ENCODE measurements around the gene CALD1.
"Not testable (repeated sequence)": the region's sequence is repeated elsewhere in the genome, so short reads cannot be mapped to it uniquely, and the experiment has no call there.

Gene CALD1

DNA sequence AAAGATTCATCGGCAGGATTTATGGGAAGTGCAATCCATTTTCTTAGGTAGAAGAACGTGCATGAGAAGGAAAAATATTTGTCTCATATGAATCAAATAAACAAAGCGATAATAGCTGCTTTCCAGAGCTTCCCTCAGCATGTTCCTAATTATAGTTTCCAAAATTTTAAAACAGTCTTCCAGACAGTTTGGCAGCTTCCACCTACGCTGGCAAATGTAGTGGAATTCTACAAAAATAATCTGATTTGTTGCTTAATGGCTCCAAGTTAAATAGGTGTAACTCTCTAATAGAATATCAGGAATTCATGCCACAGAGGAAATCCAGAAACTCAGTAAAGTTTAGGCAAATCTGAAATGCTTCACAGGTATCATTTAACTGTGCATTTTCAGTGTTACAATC is 183.6 kb downstream of the CALD1 start:
- DNase-seq = no peak

DNA sequence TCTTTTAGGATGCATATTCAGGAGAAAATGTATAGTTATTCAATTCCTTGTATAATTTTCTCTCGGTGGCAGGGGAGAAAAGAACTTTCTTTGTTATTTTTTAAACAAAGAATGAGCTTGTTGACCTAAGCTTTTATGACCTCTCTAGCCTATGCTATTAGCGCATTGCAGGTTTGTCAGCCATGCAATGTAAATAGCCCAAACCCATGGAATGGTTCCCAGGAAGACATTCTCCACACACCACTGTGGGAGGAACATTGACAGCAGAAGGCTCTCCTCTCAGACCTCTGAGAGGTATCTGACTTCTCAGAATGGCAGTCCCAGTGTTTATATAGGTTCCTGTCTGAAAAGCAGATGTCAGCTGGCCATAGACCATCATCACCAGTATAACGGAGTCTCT is 187.3 kb downstream of the CALD1 start:
- DNase-seq = no peak

DNA sequence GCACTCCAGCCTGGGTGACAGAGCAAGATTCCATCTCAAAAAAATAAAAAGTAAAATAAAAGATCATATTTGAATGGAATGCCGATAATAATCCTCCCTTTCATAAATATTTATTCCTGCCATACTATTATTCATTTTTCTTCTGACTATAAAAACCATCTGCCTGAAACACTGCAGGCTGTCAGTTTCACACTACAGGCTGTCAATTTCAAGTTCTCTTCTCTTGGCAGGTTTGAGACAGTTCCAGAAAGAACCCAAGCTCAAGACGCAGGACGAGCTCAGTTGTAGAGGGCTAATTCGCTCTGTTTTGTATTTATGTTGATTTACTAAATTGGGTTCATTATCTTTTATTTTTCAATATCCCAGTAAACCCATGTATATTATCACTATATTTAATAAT is 188.7 kb downstream of the CALD1 start:
- DNase-seq = no peak

DNA sequence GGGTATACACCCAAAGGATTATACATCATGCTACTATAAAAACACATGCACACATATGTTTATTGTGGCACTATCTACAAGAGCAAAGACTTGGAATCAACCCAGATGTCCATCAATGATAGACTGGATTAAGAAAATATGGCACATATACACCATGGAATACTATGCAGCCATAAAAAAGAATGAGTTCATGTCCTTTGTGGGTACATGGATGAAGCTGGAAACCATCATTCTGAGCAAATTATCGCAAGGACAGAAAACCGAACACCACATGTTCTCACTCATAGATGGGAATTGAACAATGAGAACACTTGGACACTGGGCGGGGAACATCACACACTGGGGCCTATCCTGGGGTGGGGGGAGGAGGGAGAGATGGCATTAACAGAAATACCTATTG is 202.2 kb downstream of the CALD1 start:
- not testable (repeated sequence) for DNase-seq

- DNase-seq = no peak
These were observed 206.5 kb downstream of the CALD1 start for GRCh38 chr7:134985894-134986362.

- DNase-seq = peak; percentile 91
These were observed 207.2 kb downstream of the CALD1 start, which contains the start of gene AGBL3 for GRCh38 chr7:134986363-134987251. TSS of gene AGBL3 (plus strand) at chr7:134986508. CDS start at chr7:134987934, 1,426 bp downstream.

DNA sequence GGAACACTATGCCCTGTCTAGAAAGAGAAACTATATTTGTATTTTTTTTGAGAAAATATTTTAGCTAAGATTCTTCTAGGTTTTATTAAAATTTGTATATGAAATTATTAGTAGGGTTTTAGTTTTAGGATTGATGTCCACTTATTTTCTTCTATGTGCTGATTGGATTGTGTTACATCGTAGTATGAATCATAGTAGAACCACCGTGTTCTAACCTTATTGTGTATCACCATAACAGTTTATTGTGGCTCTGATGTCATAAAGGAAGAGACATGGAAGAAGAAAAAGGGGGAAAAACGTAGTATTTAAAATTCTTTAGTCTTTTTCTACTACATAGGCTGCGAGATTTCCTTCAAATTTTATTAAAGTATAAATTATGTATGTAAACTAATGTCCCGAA is 208.7 kb downstream of the CALD1 start:
- DNase-seq = no peak

- no peak for DNase-seq
These were observed 212.3 kb downstream of the CALD1 start for GRCh38 chr7:134991469-134992339.

GRCh38 chr7:134992626-134993179 is 213.3 kb downstream of the CALD1 start:
- DNase-seq = peak; percentile 18

DNA sequence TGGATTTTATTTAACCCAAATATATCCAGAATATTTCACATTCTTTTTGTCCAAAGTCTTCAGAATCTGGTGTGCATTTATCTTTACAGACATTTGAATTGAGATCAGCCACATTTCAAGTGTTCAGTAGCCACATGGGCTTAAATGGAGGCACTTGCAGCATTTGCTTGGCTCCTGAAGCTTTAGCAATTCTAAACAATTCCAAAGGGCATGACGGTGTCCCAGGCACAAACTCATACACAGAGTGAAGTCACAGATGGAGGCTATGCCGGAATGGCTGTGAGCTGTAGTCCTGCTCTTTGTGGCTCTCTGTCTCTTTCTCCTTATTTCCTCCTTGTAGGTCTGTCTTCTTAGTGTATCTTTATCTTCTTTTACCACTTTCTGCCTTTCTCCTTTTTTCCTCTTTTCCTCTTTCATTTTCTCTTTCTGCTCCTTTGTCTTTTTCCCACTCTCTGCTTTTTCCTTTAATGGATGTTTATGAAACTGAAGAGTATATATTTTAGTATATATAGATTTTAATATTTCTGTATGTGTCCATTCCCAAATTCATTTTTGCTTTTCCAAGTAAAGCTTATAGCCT is 214.5 kb downstream of the CALD1 start:
- DNase-seq = no peak

- DNase-seq = peak; percentile 53
These were observed 216.0 kb downstream of the CALD1 start for GRCh38 chr7:134995239-134996096.

- peak; percentile 22 for DNase-seq
These were observed 216.7 kb downstream of the CALD1 start for GRCh38 chr7:134996097-134996550.

- DNase-seq = no peak
These were observed 217.9 kb downstream of the CALD1 start for GRCh38 chr7:134997214-134997885.

- DNase-seq = no peak
These were observed 219.7 kb downstream of the CALD1 start for GRCh38 chr7:134999136-134999535.

DNA sequence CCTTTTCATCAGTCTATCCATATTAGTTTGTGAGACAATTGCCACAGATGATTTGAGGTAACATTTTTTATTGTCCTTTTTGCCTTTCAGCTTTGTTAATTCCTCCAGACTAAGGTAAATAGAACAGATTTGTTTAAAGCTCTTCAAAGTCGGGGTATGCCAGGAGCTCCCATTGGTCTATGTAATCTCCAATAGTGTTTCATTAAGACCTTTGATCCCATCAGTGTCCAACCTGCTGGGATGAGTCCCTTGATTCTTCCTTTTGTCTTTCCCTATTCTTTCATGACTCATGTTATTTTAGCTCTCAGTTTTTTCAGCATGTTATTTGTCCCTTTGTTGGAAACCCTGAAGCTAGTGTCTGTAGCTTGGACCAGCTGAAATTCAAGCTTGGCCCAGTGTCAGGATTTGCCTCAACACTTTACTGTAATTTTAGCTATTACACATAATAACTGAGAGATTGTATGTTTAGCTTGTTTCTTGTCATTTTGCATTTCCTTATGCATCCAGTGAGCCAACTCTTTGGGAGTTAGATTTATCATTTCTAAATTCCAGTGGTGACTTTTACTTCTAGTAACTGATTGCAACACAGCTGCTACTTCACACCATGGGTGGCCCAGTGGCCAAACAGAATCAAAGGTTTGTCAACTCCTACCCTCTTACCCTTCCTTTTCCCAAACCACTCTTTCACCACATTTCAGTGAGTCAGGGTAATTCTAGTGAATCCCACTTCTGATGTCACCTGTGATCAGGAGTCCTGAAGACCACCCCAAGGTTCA is 222.1 kb downstream of the CALD1 start:
- DNase-seq = no peak

DNA sequence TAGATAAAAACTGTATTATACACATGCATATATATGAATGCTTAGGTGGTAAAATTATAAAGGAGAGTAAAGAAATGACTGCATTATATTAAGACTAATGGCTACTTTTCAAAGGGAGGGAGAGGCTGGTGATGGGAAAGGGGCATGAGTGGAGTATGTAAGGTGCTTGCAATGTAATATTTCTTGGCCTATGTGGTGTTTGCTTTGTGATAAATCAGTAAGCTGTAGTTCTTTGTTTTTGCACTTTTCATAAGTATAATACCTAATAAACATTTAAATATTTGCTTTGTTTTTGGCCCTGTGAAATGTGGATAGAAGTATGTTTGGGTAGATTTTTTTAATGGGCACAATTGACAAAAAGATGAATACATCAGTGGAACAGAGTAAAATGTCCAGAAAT is 232.8 kb downstream of the CALD1 start:
- no peak for DNase-seq
